IPS DF 4.7 (cell line): ENCODE measurements around the gene GLIS1.

Source experiments
- DNase-seq: peaks from one replicate; pipeline ENCODE4 v3.0.0-alpha.2; 2013; ENCODE audit warnings: low spot score; ENCODE audit errors: extremely low read depth

The GLIS1 gene

GRCh38 chr1:53736290-53736689 lies 2.7 kb downstream of the GLIS1 start:
- no peak for DNase-seq

GRCh38 chr1:53735681-53736080 lies 3.3 kb downstream of the GLIS1 start:
- DNase-seq: no peak

DNA sequence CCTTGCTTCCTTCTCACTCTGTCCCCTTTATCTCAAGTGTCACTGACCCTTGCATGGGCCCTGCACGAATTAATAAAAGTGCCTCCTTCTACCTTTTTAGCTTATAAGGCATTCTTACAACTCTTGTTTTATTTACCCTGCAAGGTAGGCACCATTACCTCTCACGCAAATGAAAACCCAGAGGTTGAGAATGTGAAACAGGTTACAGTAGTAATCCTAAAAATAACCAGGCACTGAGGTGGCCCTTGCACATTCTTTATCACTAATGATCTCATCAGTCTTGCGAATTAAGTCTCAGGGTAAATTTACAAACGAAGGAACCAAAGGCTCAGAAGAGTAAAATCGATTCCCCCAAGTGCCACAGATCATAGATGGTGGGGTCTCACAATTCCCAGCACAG lies 3.7 kb downstream of the GLIS1 start:
- DNase-seq: no peak

GRCh38 chr1:53734650-53735211 lies 4.2 kb downstream of the GLIS1 start:
- DNase-seq: no peak

DNA sequence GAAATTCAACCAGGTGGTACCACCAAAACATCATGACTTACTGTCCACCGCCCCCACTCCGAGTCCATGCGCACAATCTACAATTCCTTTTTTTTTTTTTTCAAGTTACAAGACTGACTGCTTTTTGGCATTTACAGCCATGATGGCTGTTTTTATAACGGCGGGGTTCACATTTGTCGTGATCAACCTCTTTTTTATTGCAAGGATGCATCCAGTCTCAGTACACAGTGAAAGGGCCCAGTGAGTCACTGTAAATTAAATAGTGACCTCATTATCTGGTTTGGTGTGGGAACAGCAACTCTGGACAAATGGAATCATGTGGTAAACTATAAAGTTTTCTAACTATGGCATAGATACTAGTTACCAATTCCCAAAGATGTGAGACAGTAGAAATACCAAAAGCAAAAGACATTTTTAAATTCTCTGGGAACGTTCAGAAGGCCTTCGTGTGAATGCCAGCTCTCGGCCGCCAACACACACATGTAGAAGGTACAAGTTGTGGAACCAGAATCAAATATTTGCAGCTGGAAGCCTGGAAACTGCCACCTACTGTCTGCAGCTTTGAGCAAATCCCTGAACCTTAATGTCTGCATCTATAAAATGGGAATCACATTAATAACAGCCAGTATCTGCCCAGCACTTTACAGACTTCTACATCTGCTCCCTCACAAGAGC lies 4.9 kb downstream of the GLIS1 start:
- DNase-seq: no peak

DNA sequence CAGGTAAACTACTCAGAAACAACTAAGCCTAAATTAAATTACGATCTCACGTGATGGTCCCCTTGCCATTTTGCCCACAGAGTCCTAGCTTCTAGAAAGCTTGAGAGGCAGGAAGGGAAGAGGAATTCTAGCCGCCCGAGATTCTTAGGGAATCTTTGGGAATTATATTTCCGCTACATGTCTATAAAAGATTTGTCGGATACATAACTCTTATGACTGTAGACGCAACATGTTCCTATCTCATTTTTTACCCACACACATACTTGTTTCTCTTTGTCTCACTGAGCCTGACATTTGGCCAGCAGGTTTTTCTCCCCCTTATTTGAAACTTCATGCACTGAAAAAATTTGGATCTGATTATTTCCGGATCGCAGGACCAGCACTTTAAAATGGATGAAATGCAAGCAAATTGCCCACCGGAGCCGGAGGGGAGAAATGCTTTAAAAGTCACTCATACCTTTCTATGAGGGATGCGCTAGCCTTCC lies 5.5 kb downstream of the GLIS1 start:
- no peak for DNase-seq

DNA sequence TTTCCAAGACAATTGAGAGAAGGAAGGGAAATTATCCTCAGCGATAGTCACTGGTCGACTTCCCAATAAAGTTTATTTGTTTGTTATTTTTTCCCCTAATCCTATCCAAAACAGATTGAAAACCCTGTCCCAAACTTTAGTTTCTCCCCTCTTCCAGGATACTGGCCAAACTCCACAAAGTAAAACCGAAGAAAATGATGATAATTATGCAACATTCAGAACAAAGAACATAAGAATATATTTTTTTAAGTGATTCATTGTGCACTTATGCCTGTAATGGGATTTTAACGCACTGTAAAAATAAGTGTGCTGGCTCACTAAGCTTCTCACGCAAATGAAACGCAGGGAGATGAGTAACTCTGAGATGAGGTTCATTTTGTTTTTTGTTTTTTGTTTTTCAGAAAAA lies 6.0 kb downstream of the GLIS1 start:
- DNase-seq: no peak

DNA sequence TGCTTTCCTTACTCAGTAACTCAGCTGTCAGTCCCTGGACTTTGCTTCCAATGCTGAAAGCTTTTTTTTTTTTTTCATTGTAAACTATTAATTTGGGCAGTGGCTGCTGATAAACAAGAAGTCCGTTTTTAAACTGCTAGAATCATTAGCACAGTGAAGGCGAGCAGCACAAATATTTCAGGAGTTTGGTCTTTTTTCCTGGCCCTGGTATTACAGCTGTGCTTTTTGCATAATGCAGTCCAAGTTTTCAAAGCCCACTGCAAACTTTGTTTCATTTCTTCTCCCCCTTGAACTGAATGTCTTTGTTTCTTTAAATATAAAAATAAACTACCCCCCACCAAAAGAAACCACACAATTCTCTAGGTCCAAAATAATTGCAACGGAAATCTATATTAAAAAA lies 6.6 kb downstream of the GLIS1 start:
- DNase-seq: no peak

- no peak for DNase-seq
These were observed 7.1 kb downstream of the GLIS1 start for GRCh38 chr1:53731779-53732305.

DNA sequence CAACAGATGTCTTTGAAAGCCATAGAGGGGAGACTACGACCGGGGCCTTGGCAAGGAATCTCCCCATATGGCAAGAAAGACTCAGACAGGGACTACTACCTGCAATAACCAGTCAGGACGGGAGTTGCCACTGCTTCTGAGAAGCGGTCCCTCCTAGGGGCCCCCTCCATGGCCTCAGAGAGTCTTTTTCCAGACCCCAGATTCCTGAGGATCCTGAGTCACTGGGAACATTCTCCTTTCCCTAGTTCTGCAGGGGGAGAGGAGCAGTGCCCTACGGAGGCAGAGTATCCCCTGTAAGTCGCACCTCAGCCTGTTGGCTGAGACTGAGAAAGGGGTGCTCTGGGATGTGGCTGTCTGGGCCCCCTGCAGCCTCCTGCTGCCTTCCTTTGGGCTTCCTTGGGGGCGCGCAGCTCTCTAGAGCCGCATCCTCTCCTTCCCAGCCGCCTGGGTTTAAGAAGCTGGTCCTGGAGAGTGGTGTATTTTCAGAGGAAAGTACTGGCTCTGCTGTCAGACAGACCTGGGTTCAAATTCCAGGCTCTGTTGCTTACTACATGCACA lies 7.8 kb downstream of the GLIS1 start:
- DNase-seq: no peak

DNA sequence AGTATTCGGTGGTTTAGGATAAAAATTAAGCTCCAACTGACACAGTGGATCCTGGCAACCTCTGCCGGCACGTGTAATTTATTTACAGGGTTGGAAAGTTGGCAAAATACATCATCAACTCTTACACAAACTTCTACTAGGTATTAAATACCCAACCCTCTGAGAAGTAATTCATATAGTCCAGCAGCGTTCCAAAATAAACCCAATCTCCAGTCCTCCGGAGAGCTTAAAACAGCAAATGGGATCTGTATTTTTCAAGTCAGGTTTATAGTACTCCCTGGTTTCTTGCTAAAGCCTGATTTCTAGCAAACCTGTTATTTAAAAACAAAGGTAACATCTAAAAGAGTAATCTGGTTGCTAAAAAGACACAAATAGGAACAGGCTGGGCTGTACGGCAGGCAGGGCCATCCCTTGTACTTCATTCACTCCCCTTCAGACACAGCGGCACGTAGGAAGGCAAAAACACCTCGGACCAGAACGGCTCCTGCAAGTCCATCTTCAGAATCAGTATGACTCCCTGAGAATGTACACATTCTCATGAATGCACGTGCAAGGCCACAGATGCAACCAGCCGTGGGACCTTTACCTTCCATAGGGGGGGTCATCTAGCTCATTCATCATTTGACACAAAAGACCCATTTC lies 8.6 kb downstream of the GLIS1 start:
- no peak for DNase-seq

- no peak for DNase-seq
These were observed 9.3 kb downstream of the GLIS1 start for GRCh38 chr1:53729456-53730223.

- DNase-seq: no peak
These were observed 10.1 kb downstream of the GLIS1 start for GRCh38 chr1:53728702-53729455.

- DNase-seq: no peak
These were observed 10.8 kb downstream of the GLIS1 start for GRCh38 chr1:53728196-53728595.

DNA sequence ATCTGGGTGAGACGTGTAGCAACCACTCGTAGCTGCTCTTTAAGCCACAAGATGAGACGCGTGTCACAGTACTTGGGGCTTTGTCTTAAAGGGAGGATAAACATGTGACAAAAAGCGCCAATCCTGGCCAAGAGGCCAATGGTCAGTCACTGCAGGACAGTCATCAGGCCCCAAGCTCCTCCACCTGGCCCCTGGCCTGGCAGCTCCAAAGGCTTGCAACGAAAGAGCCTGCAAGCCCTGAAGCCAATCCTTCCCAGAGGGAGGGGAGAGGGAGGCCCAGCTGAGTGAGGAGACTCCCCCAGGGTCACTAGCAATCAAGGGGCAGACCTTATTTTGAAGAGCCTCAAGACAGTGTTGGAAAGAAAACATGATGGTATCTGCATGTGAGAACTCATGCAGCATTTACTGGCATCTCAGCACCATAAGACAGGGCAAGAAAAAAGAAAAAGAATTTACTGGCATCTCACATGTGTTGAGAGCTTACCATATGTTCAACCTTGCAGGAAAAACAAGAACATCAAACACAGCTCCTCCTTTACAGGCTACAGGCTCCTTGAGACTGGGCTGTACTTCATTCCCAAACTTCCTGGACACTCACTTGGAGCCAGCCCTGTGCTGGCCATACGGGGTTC lies 11.4 kb downstream of the GLIS1 start:
- DNase-seq: no peak

- no peak for DNase-seq
These were observed 12.9 kb downstream of the GLIS1 start for GRCh38 chr1:53726009-53726600.

- DNase-seq: no peak
These were observed 13.7 kb downstream of the GLIS1 start for GRCh38 chr1:53725238-53725689.

GRCh38 chr1:53722025-53722424 lies 16.9 kb downstream of the GLIS1 start:
- no peak for DNase-seq

GRCh38 chr1:53721088-53721487 lies 17.9 kb downstream of the GLIS1 start:
- no peak for DNase-seq

DNA sequence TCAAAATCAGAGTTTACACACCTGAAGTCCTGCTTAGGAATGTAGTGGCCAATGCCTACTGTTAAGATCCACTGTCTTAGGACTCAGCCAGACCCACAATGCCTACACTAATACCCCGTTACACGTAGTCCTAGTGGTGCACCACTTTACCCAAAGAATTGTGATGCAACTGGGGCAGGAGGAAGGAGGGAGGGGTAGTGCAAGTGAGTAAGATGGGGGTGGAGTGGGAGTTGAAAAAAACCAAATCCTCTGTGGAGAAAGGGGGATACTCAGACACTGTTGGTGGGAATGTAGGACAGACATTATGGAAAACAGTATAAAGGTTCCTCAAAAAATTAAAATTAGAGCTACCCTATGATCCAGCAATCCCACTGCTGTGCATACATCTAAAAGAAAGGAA lies 19.5 kb downstream of the GLIS1 start:
- DNase-seq: no peak
